ENCODE data around the gene RNF157. TPM values are rescaled to one million over a fixed set of nuclear protein-coding genes. Genes with fewer than 3 reads are reported as not detected.
A peak's percentile ranks its signal among the peaks of the same experiment; 100 is the strongest.

Gene RNF157
- total and polyA plus RNA-seq, 2 of the 13 experiments (the other 11 are each of a cell fraction or from before 2014, with no cell fraction given), result 0.44 to 1.5 TPM

DNA sequence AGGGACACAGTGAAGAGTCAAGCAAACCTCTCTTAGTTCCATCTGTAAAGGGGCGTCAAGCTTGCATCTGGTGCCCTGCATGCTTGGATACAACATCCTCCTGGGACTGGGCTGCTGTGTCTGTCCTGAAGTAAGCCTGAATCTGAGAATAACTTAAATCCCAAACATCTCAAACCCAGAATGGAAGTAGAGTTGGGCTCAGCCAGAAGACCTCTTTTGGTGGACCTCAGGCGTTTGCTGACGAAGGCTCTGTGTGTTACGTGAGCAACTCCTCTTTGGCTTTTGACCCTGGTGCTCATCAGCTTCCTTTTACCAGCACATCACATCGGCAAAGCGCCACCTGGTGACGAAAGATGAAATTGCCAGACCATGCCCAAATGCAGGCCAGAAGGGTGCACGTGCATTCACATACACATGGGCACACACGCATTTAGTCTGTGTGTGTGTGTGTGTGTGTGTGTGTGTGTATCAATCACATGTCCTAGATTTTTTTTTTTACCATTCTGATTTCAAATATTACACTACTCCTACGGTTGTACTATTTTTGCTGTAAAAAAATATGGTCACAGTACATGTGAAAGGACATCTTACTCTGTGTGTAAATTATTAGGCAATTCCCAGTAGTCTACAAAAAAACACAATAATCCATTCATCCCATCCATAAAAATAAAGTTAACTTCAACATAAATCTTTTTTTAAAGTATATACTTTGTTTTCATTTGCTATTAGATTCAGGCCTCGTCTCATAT, 58.1 kb downstream of the RNF157 start (continued):
- TF ChIP-seq ZKSCAN8 (CRISPR knock-in tag; IDR thresholded peaks at IDR 0.05; ENCODE audit: borderline replicate concordance) (0 out of 2 replicates have a peak, but pooled peaks have one; percentile 45), NCOR1 (IDR thresholded peaks at IDR 0.05; ENCODE audit: borderline replicate concordance, low read length) (no peak), THAP11 (CRISPR knock-in tag; IDR thresholded peaks at IDR 0.05) (peak; percentile 61), ZNF124 (CRISPR knock-in tag; IDR thresholded peaks at IDR 0.05) (peak; percentile 84; the same call in 1 of the 2 replicates), ESRRA (CRISPR knock-in tag; IDR thresholded peaks at IDR 0.05; ENCODE audit: low read depth) (0 out of 2 replicates have a peak, but pooled peaks have one; percentile 28), ZC3H13 (CRISPR knock-in tag; IDR thresholded peaks at IDR 0.05) (no peak), ZNF501 (CRISPR knock-in tag; IDR thresholded peaks at IDR 0.05) (peak; percentile 60; the same call in 1 of the 2 replicates), FOSL2 (CRISPR knock-in tag; IDR thresholded peaks at IDR 0.05) (peak; percentile 68), AKNA (CRISPR knock-in tag; IDR thresholded peaks at IDR 0.05; ENCODE audit: borderline replicate concordance) (no peak), MYNN (CRISPR knock-in tag; IDR thresholded peaks at IDR 0.05; ENCODE audit: low read depth) (0 out of 2 replicates have a peak, but pooled peaks have one; percentile 32), ZNF543 (CRISPR knock-in tag; IDR thresholded peaks at IDR 0.05) (no peak), MXD3 (CRISPR knock-in tag; IDR thresholded peaks at IDR 0.05) (no peak), SOX13 (IDR thresholded peaks at IDR 0.05) (no peak), SOX13 (CRISPR knock-in tag; conservative IDR thresholded peaks at IDR 0.05 in 1 of 2, IDR thresholded peaks at IDR 0.05 in 1 of 2) (peak in 1 of 2 experiments; percentile 45; a peak in 1 of 4 replicates), MLX (CRISPR knock-in tag; IDR thresholded peaks at IDR 0.05) (peak; percentile 82; the same call in 1 of the 2 replicates), PHF20 (CRISPR knock-in tag; IDR thresholded peaks at IDR 0.05) (peak; percentile 40)
- TF ChIP-seq, protein P1, sequence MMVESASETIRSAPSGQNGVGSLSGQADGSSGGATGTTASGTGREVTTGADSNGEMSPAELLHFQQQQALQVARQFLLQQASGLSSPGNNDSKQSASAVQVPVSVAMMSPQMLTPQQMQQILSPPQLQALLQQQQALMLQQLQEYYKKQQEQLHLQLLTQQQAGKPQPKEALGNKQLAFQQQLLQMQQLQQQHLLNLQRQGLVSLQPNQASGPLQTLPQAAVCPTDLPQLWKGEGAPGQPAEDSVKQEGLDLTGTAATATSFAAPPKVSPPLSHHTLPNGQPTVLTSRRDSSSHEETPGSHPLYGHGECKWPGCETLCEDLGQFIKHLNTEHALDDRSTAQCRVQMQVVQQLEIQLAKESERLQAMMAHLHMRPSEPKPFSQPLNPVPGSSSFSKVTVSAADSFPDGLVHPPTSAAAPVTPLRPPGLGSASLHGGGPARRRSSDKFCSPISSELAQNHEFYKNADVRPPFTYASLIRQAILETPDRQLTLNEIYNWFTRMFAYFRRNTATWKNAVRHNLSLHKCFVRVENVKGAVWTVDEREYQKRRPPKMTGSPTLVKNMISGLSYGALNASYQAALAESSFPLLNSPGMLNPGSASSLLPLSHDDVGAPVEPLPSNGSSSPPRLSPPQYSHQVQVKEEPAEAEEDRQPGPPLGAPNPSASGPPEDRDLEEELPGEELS (CRISPR knock-in tag; IDR thresholded peaks at IDR 0.05), result 0 out of 2 replicates have a peak, but pooled peaks have one; percentile 14
- TF ChIP-seq, protein P2, sequence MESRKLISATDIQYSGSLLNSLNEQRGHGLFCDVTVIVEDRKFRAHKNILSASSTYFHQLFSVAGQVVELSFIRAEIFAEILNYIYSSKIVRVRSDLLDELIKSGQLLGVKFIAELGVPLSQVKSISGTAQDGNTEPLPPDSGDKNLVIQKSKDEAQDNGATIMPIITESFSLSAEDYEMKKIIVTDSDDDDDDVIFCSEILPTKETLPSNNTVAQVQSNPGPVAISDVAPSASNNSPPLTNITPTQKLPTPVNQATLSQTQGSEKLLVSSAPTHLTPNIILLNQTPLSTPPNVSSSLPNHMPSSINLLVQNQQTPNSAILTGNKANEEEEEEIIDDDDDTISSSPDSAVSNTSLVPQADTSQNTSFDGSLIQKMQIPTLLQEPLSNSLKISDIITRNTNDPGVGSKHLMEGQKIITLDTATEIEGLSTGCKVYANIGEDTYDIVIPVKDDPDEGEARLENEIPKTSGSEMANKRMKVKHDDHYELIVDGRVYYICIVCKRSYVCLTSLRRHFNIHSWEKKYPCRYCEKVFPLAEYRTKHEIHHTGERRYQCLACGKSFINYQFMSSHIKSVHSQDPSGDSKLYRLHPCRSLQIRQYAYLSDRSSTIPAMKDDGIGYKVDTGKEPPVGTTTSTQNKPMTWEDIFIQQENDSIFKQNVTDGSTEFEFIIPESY (CRISPR knock-in tag; IDR thresholded peaks at IDR 0.05), result peak; percentile 79
